GM12878 (cell line): ENCODE measurements around the gene CRAT. TPM values are rescaled to one million over a fixed set of nuclear protein-coding genes. Genes with fewer than 3 reads are reported as not detected.

Source experiments
- ATAC-seq: fragments of 200-7000 bp; cut with Tn5 transposase; 3 replicates; pipeline ENCODE4 v1.9.1; 2020; ENCODE audit warnings: mild to moderate bottlenecking, moderate library complexity
- BruUV-seq: library from RNA; stranded (reverse); fragments of 400-500 nt; replicated peaks from 2 replicates; lab custom pipeline; 2021; lab: Mats Ljungman, UMichigan
- CTCF ChIA-PET: fragments of 300-600 bp; sonication (Branson Sonifier 250); formaldehyde crosslinking; extraction: SDS; loops from one replicate; lab custom pipeline; 2021; ENCODE audit warnings: inconsistent platforms; lab: Yijun Ruan, JAX
- POLR2A ChIA-PET: fragments of 350-600 bp; formaldehyde crosslinking; extraction: SDS; loops from one replicate; lab custom pipeline; 2021; ENCODE audit warnings: inconsistent platforms; lab: Charles Lee
- RAD21 ChIA-PET: fragments of 300-600 bp; sonication (Branson Sonifier 250); formaldehyde crosslinking; loops from one replicate; lab custom pipeline; 2023; ENCODE audit warnings: antibody characterized with exemption; ENCODE audit not compliant: unreplicated experiment; lab: Charles Lee
- SMC1A ChIA-PET: fragments of 300-600 bp; sonication (Branson Sonifier 250); formaldehyde crosslinking; loops from one replicate; lab custom pipeline; 2023; ENCODE audit not compliant: unreplicated experiment, uncharacterized antibody; lab: Charles Lee
- DNase-seq: peaks from one replicate; pipeline ENCODE4 v3.0.0-alpha.2; 2011; ENCODE audit warnings: low read depth, low spot score
- FAIRE-seq: peaks from 3 replicates; lab custom pipeline; 2011; peaks lifted over from hg19 to GRCh38; lab: Jason Lieb, UNC
- H2AFZ ChIP-seq: 2 replicates; pipeline ENCODE4 v1.6.0; 2011; ENCODE audit warnings: low read depth, low read length, control low read depth; ENCODE audit not compliant: control insufficient read depth
- H3K27ac ChIP-seq: 2 replicates; pipeline ENCODE4 v1.5.1; 2011; ENCODE audit warnings: control low read depth; ENCODE audit not compliant: control insufficient read depth, insufficient read depth
- H3K27me3 ChIP-seq, 2 experiments: replicated peaks in 1 of 2; 2 replicates each; pipeline versions ENCODE4 v1.6.0 to v1.6.1; 2011; ENCODE audit warnings: low read length in 1 of 2; ENCODE audit not compliant: control insufficient read depth in 2 of 2, insufficient read depth in 2 of 2
- H3K36me3 ChIP-seq, 2 experiments: 2 replicates each; pipeline ENCODE4 v1.5.1; 2011; ENCODE audit warnings: low read length in 1 of 2; ENCODE audit not compliant: control insufficient read depth in 2 of 2, insufficient read depth in 2 of 2
- H3K4me1 ChIP-seq: 2 replicates; pipeline ENCODE4 v1.6.1; 2011; ENCODE audit warnings: mild to moderate bottlenecking, low read length, moderate library complexity, mixed read lengths; ENCODE audit not compliant: control insufficient read depth, insufficient read depth
- H3K4me2 ChIP-seq: 2 replicates; pipeline ENCODE4 v1.6.0; 2011; ENCODE audit warnings: control low read depth; ENCODE audit not compliant: control insufficient read depth, insufficient read depth
- H3K4me3 ChIP-seq: fragments of 200-600 bp; sonication (generic); 2 replicates; pipeline ENCODE4 v1.5.1; 2016
- H3K79me2 ChIP-seq: 2 replicates; pipeline ENCODE4 v1.6.0; 2011; ENCODE audit warnings: low read length; ENCODE audit not compliant: control insufficient read depth, insufficient read depth
- H3K9ac ChIP-seq: 2 replicates; pipeline ENCODE4 v1.8.0; 2011; ENCODE audit warnings: low read length, control low read depth, mixed read lengths; ENCODE audit not compliant: control insufficient read depth, insufficient read depth
- H3K9me3 ChIP-seq: replicated peaks from 3 replicates; pipeline ENCODE4 v1.5.1; 2011; ENCODE audit warnings: mild to moderate bottlenecking, low read length; ENCODE audit not compliant: control insufficient read depth, insufficient read depth
- H4K20me1 ChIP-seq: 2 replicates; pipeline ENCODE4 v1.6.0; 2011; ENCODE audit not compliant: control insufficient read depth, insufficient read depth
- BCL3 ChIP-seq: IDR thresholded peaks from 2 replicates; pipeline ENCODE4 v1.6.1; 2011; ENCODE audit warnings: borderline replicate concordance, low read depth, mild to moderate bottlenecking, moderate library complexity, low read length; ENCODE audit not compliant: insufficient read depth, poor library complexity, severe bottlenecking
- BMI1 ChIP-seq: fragments of 450-650 bp; IDR thresholded peaks from 2 replicates; pipeline ENCODE4 v1.6.1; 2016; ENCODE audit warnings: mild to moderate bottlenecking, moderate library complexity, borderline replicate concordance
- BRCA1 ChIP-seq: IDR thresholded peaks from 2 replicates; pipeline ENCODE4 v1.6.1; 2011; ENCODE audit warnings: low read depth, low read length, improper control_type of control experiment
- FOS ChIP-seq: IDR thresholded peaks from 3 replicates; pipeline ENCODE4 v1.6.1; 2011; ENCODE audit warnings: borderline replicate concordance; ENCODE audit not compliant: insufficient read length; ENCODE audit errors: extremely low read depth
- GATAD2B ChIP-seq: fragments of 450-650 bp; conservative IDR thresholded peaks from 2 replicates; pipeline ENCODE4 v1.6.1; 2017; ENCODE audit warnings: low read depth, mild to moderate bottlenecking, moderate library complexity
- PBX3 ChIP-seq: IDR thresholded peaks from 2 replicates; pipeline ENCODE4 v1.6.1; 2011; ENCODE audit warnings: mild to moderate bottlenecking, low read depth, low read length, moderate library complexity; ENCODE audit not compliant: insufficient replicate concordance
- POLR2AphosphoS2 ChIP-seq: IDR thresholded peaks from 2 replicates; pipeline ENCODE4 v1.6.1; 2011; ENCODE audit warnings: low read depth, mild to moderate bottlenecking, low read length, improper control_type of control experiment, moderate library complexity
- PRDM15 ChIP-seq: fragments of 450-650 bp; formaldehyde crosslinking; IDR thresholded peaks from 2 replicates; pipeline ENCODE4 v1.4.0; 2020; ENCODE audit warnings: mild to moderate bottlenecking, moderate library complexity
- SMAD1 ChIP-seq: fragments of 450-650 bp; IDR thresholded peaks from 2 replicates; pipeline ENCODE4 v1.6.1; 2018; ENCODE audit warnings: mild to moderate bottlenecking, low read depth; ENCODE audit not compliant: partially characterized antibody
- ZNF217 ChIP-seq: fragments of 450-650 bp; IDR thresholded peaks from 2 replicates; pipeline ENCODE4 v1.6.1; 2017; ENCODE audit warnings: antibody characterized with exemption, mild to moderate bottlenecking
- WGBS: methylation state at CpG from one replicate; pipeline ENCODE4 v1.1.6; 2016; ENCODE audit warnings: low lambda C conversion rate; ENCODE audit not compliant: insufficient replicate concordance, insufficient coverage; ENCODE audit errors: missing lambda C conversion rate; 5-methylcytosine and 5-hydroxymethylcytosine counted together
- in situ Hi-C: fragments of 300-500 bp; cut with MboI; formaldehyde crosslinking; loops from 9 replicates; pipeline ENCODE4 v1.14.3; 2018; ENCODE audit warnings: mixed read lengths
- intact Hi-C: fragments of 100-400 bp; cut with micrococcal nuclease; formaldehyde crosslinking; loops from one replicate; pipeline ENCODE4 v1.14.2; 2022; ENCODE audit not compliant: unreplicated experiment
- polyA plus RNA-seq, 11 experiments: library from polyadenylated mRNA; depleted of rRNA in 4 of 11; unstranded in 6 of 11; stranded (reverse) in 5 of 11; fragments of >200 nt; fragmentation: Nextera tagmentation in 4 of 11; fragmentation: Illumina TruSeq in 1 of 11; extraction: Ambion mirVana in 4 of 11; extraction: Trizol in 1 of 11; gene quantifications; 1 replicate in 1 of 11; 2 replicates in 10 of 11; pipeline versions ENCODE4 v1.2.1 to v1.2.3, GENCODE V29; 2011 to 2016; ENCODE audit warnings: inconsistent platforms in 2 of 11, missing spikeins in 2 of 11, low read depth in 1 of 11
- total RNA-seq, 4 experiments: library from RNA; depleted of rRNA in 3 of 4; stranded (reverse); fragments of >200 nt in 3 of 4; fragmentation: Illumina TruSeq in 1 of 4; extraction: Trizol in 1 of 4; gene quantifications; 2 replicates each; pipeline versions ENCODE4 v1.2.1 to v1.2.3, GENCODE V29; 2013 to 2021

The CRAT gene
- total and polyA plus RNA-seq, 10 of the 15 experiments (the other 5 are each of a cell fraction or from before 2014, with no cell fraction given): 0.10 to 3.4 (median 1.8) TPM

- Histone ChIP-seq H3K36me3 (peaks cover 0 to under 1% of the 10 kb centered on the region in 2 experiments; a peak in 1 of 4 replicates), H3K4me3 (no peak overlapping the region), H3K79me2 (no peaks in the 10 kb centered on the region), H4K20me1 (no peaks in the 10 kb centered on the region), H3K27ac (no peak overlapping the region), H3K9me3 (no peaks in the 10 kb centered on the region), H2AFZ (no peak overlapping the region), H3K9ac (no peak overlapping the region), H3K27me3 (no peaks in the 10 kb centered on the region), H3K4me1 (no peaks in the 10 kb centered on the region), H3K4me2 (no peak overlapping the region)
- ChIA-PET POLR2A (no interaction called here), CTCF (interaction anchor here (2.1 kb wide), 1 partner anchor 8 kb away, joined by 6 read pairs; no protein-coding TSS in a partner anchor), RAD21 (no interaction called here), SMC1A (no interaction called here)
- 82% methylated on average over 21 of the region's 21 CpGs for WGBS
- no TSS peak for BruUV-seq
- no peak for ATAC-seq
- in situ Hi-C loops (no loop called here), intact Hi-C loops (no loop called here)
- TF ChIP-seq BMI1: no peak
- no peak for TF ChIP-seq ZNF217
- no peak for TF ChIP-seq PRDM15
- no peak for TF ChIP-seq BCL3
- no peak for TF ChIP-seq BRCA1
- no peak for TF ChIP-seq FOS
- no peak for TF ChIP-seq POLR2AphosphoS2
- no peak for TF ChIP-seq GATAD2B
- TF ChIP-seq PBX3: no peak
- no peak for TF ChIP-seq SMAD1
- no peak for DNase-seq
- no peak for FAIRE-seq
Measured at GRCh38 chr9:129095170-129095667, 15.4 kb downstream of the CRAT start.
